ENCODE measurements around the gene UBAC2. TPM values are rescaled to one million over a fixed set of nuclear protein-coding genes. Genes with fewer than 3 reads are reported as not detected.
A peak's percentile ranks its signal among the peaks of the same experiment; 100 is the strongest.

The UBAC2 gene
- polyA plus RNA-seq, 2 donors: 63.0 to 70.1 TPM

DNA sequence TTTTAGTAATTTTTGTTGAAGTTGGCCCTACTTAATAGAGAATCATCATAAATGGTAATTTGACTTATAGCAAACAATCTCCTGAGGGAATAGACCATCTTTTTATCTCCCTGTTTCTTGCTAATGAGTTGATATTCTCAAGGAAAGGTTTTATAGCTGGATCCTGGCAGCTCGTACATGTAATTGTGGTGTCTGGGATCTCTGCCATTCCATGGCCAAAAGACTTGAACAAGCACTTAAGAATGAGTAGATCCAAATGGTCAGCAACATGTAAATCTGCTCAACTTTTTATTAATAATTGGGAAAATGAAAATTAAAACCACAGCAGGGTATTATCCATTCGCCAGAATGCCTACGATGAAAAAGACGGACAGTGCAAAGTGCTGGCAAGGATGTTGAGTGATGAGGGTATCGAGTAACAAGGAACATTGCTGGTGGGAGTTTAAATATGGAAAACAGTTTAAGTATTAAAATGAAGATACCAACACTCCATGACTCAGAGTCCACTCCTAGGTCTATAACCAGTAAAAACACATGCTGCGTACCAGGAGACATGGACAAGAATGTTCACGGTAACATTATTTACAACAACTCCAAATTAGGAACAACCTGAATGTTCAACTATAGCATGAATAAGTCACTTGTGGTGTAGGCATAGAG is 62.6 kb downstream of the UBAC2 start:
- Histone ChIP-seq H3K27me3 (ENCODE audit: control insufficient read depth in 1 of 2, insufficient read depth in 2 of 2, low read length in 2 of 2) (no peaks in the 10 kb centered on the region), H3K4me1 (ENCODE audit: control insufficient read depth in 2 of 2, insufficient read depth in 2 of 2, low read length in 1 of 2) (peaks cover 0 to 2% of the 10 kb centered on the region in 2 donors), H3K36me3 (ENCODE audit: control insufficient read depth in 2 of 2, insufficient read depth in 2 of 2, low read length in 1 of 2) (peaks cover 0 to 5% of the 10 kb centered on the region in 2 donors), H3K27ac (ENCODE audit: low read depth in 2 of 2, low read length in 1 of 2) (no peak overlapping the region), H3K9me3 (ENCODE audit: control insufficient read depth in 2 of 2, insufficient read depth in 1 of 2, low read depth in 1 of 2, low read length in 1 of 2) (no peaks in the 10 kb centered on the region), H3K4me3 (ENCODE audit: low read depth in 1 of 2, low read length in 2 of 2) (no peak overlapping the region)
- 88% methylated on average over 7 of the region's 7 CpGs for WGBS, 2 donors

DNA sequence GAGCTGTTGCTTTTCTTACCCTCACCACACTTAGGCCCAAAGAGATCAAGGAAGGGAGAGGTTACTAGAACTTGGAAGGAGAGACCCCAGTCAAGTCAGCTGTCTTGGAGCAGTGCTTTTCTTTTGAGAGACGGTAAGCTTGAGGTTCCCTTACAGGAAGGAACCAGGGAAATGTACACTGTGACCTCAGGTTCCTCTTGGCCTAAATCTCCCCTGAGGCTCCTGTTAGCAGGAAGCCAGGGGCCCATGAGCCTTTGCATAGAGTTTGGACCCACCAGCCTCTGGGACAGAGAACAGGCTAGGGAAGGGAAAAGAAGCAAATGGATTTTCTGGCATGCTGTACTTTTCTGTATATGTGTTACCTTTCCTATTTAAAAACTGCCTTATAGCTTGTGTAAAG is 63.4 kb downstream of the UBAC2 start:
- no peak overlapping the region for H3K27ac ChIP-seq (ENCODE audit: low read depth in 2 of 2, low read length in 1 of 2)
- no peaks in the 10 kb centered on the region for H3K9me3 ChIP-seq (ENCODE audit: control insufficient read depth in 2 of 2, insufficient read depth in 1 of 2, low read depth in 1 of 2, low read length in 1 of 2)
- peaks cover 0 to 2% of the 10 kb centered on the region in 2 donors for H3K4me1 ChIP-seq (ENCODE audit: control insufficient read depth in 2 of 2, insufficient read depth in 2 of 2, low read length in 1 of 2)
- H3K27me3 ChIP-seq (ENCODE audit: control insufficient read depth in 1 of 2, insufficient read depth in 2 of 2, low read length in 2 of 2): no peaks in the 10 kb centered on the region
- peaks cover 0 to 5% of the 10 kb centered on the region in 2 donors for H3K36me3 ChIP-seq (ENCODE audit: control insufficient read depth in 2 of 2, insufficient read depth in 2 of 2, low read length in 1 of 2)
- H3K4me3 ChIP-seq (ENCODE audit: low read depth in 1 of 2, low read length in 2 of 2): no peak overlapping the region
- 40 to 58% methylated on average over 1 of the region's 1 CpG for WGBS, 2 donors

DNA sequence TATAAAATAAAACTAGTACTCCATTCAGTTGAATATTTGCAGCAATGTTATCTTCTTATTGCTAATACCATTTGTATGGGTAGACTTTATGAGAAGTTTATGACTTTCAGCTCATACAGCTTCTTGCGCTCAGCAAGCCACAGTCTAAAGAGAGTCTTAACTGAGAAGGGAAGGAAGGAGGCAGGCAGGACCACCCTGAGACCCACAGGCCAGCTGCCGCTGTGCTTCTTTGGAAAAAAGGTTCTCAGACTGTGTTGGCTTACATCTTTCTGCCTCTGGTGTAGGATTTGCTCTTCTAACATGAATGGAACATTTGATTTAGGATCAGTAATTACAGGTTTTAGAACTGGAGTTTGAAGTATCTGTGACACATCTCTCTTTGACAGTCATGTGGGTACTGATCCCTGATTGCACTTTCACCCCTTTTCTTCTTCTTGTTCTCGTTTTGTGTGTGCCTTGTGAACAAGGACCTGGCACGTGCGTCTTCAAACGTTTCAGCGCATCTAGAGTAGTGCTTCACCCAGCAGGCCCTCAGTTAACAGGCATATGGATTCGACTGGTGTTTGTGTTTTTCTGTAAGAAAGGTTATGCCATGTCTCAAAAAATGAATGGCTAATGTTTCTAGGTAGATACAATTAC is 64.6 kb downstream of the UBAC2 start:
- 71 to 75% methylated on average over 8 of the region's 8 CpGs for WGBS, 2 donors
- H3K27me3 ChIP-seq (ENCODE audit: control insufficient read depth in 1 of 2, insufficient read depth in 2 of 2, low read length in 2 of 2): no peaks in the 10 kb centered on the region
- no peak overlapping the region for H3K27ac ChIP-seq (ENCODE audit: low read depth in 2 of 2, low read length in 1 of 2)

DNA sequence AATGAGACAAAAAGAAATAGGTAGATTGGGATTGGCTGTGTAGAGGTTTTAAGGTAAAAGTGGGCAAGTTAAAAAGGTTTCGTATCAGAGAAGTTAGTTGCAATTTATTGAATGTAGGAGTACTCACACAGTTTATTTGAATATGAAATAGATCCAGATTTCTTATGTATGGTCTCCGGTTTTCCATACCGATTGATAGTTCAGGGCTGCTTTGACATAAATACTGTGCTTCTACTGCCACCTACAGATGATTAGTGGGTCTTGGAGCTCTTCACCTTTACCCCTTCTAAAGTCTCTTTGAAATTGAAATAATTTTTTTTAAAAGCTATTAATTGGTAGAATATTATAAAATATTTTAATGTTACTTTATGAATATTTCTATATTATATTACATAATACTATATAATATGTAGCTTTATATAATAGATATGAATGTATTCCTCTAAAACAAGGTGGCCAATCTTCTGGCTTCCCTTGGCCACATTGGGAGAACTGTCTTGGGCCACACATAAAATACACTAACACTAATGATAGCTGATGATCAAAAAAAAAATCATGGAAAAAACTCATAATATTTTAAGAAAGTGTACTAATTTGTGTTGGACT is 65.3 kb downstream of the UBAC2 start:
- WGBS, 2 donors: 26% methylated on average over 3 of the region's 3 CpGs
- H3K27ac ChIP-seq (ENCODE audit: low read depth in 2 of 2, low read length in 1 of 2): no peak overlapping the region
- peaks cover 0 to 5% of the 10 kb centered on the region in 2 donors for H3K36me3 ChIP-seq (ENCODE audit: control insufficient read depth in 2 of 2, insufficient read depth in 2 of 2, low read length in 1 of 2)
- no peaks in the 10 kb centered on the region for H3K4me1 ChIP-seq (ENCODE audit: control insufficient read depth in 2 of 2, insufficient read depth in 2 of 2, low read length in 1 of 2)
- H3K4me3 ChIP-seq (ENCODE audit: low read depth in 1 of 2, low read length in 2 of 2): no peak overlapping the region
- no peaks in the 10 kb centered on the region for H3K27me3 ChIP-seq (ENCODE audit: control insufficient read depth in 1 of 2, insufficient read depth in 2 of 2, low read length in 2 of 2)
- no peaks in the 10 kb centered on the region for H3K9me3 ChIP-seq (ENCODE audit: control insufficient read depth in 2 of 2, insufficient read depth in 1 of 2, low read depth in 1 of 2, low read length in 1 of 2)

More for the DNA sequence above, 64.6 kb downstream of the UBAC2 start:
- H3K4me3 ChIP-seq (ENCODE audit: low read depth in 1 of 2, low read length in 2 of 2): no peak overlapping the region
- no peaks in the 10 kb centered on the region for H3K4me1 ChIP-seq (ENCODE audit: control insufficient read depth in 2 of 2, insufficient read depth in 2 of 2, low read length in 1 of 2)
- no peaks in the 10 kb centered on the region for H3K9me3 ChIP-seq (ENCODE audit: control insufficient read depth in 2 of 2, insufficient read depth in 1 of 2, low read depth in 1 of 2, low read length in 1 of 2)
- H3K36me3 ChIP-seq (ENCODE audit: control insufficient read depth in 2 of 2, insufficient read depth in 2 of 2, low read length in 1 of 2): peaks cover 0 to 5% of the 10 kb centered on the region in 2 donors

DNA sequence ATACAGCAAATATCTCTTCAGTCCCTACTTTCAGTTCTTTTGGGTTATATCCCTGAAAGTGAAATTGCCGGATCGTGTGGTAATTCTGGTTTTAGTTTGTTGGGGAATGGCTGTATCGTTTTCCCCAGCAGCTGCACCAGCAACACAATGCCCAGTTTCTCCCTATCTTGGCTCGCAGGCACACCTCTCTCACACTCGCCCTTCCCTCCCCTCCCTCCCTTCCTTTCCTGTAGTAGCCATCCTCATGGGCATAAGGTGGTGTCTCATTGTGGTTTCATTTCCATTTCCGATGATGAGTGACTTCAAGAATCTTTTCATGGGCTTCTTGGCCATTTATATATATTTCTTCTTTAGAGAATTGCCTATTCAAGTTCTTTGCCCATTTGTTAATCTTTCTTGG is 66.2 kb downstream of the UBAC2 start:
- H3K9me3 ChIP-seq (ENCODE audit: control insufficient read depth in 2 of 2, insufficient read depth in 1 of 2, low read depth in 1 of 2, low read length in 1 of 2): no peaks in the 10 kb centered on the region
- no peaks in the 10 kb centered on the region for H3K4me1 ChIP-seq (ENCODE audit: control insufficient read depth in 2 of 2, insufficient read depth in 2 of 2, low read length in 1 of 2)
- H3K27me3 ChIP-seq (ENCODE audit: control insufficient read depth in 1 of 2, insufficient read depth in 2 of 2, low read length in 2 of 2): no peaks in the 10 kb centered on the region
- WGBS, 2 donors: 93% methylated on average over 6 of the region's 6 CpGs
- peaks cover 0 to 5% of the 10 kb centered on the region in 2 donors for H3K36me3 ChIP-seq (ENCODE audit: control insufficient read depth in 2 of 2, insufficient read depth in 2 of 2, low read length in 1 of 2)
- no peak overlapping the region for H3K4me3 ChIP-seq (ENCODE audit: low read depth in 1 of 2, low read length in 2 of 2)
- H3K27ac ChIP-seq (ENCODE audit: low read depth in 2 of 2, low read length in 1 of 2): no peak overlapping the region

DNA sequence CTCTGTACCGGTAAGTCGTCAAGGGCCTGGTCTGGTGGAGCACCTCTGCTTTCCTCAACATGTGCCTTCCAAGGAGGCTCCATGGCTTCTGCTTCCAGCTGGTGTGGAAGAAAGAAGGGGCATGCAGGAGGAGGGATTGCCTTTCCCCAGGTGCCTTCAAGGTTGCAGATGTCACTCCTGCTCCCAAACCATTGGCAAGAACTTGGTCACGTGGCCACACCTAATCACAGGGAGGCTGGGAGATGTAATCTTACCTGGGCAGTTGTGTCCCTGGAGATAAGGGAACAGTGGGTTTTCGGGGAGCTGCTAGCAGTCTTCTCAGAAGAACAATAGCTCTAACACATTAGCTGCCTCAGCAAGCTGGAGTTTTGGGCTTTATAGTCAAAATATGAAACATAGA is 67.3 kb downstream of the UBAC2 start:
- Histone ChIP-seq H3K4me3 (ENCODE audit: low read depth in 1 of 2, low read length in 2 of 2) (no peak overlapping the region), H3K4me1 (ENCODE audit: control insufficient read depth in 2 of 2, insufficient read depth in 2 of 2, low read length in 1 of 2) (no peaks in the 10 kb centered on the region), H3K36me3 (ENCODE audit: control insufficient read depth in 2 of 2, insufficient read depth in 2 of 2, low read length in 1 of 2) (peaks cover 0 to 5% of the 10 kb centered on the region in 2 donors), H3K27me3 (ENCODE audit: control insufficient read depth in 1 of 2, insufficient read depth in 2 of 2, low read length in 2 of 2) (no peaks in the 10 kb centered on the region), H3K9me3 (ENCODE audit: control insufficient read depth in 2 of 2, insufficient read depth in 1 of 2, low read depth in 1 of 2, low read length in 1 of 2) (peaks cover 0 to 3% of the 10 kb centered on the region in 2 donors), H3K27ac (ENCODE audit: low read depth in 2 of 2, low read length in 1 of 2) (no peak overlapping the region)
- 91 to 93% methylated on average over 4 of the region's 4 CpGs for WGBS, 2 donors

DNA sequence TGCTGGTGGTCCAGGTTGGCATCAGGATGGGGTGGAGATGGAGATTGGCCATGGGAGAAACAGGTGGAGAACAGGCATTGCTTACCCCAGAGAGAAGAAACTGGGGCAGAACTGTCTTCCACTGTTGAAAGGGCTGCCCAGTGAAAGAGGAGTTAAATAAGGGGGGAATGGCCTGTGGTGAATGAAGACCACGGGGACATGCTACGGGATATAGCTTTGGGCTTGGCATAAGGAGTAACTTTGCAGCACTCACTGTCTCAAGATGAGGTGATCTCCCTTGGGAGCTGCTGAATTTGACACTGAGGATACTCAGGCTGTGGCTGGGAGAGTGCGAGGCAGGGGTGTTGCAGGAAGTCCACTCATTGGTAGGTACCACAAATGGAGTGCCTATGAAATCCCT is 68.2 kb downstream of the UBAC2 start:
- peak overlapping the region in 1 of 2 donors; percentile 1 for H3K27ac ChIP-seq (ENCODE audit: low read depth in 2 of 2, low read length in 1 of 2)
- no peak overlapping the region for H3K4me3 ChIP-seq (ENCODE audit: low read depth in 1 of 2, low read length in 2 of 2)
- 85% methylated on average over 3 of the region's 3 CpGs for WGBS, 2 donors
- peaks cover 0 to 5% of the 10 kb centered on the region in 2 donors for H3K36me3 ChIP-seq (ENCODE audit: control insufficient read depth in 2 of 2, insufficient read depth in 2 of 2, low read length in 1 of 2)
- H3K9me3 ChIP-seq (ENCODE audit: control insufficient read depth in 2 of 2, insufficient read depth in 1 of 2, low read depth in 1 of 2, low read length in 1 of 2): peaks cover 0 to 3% of the 10 kb centered on the region in 2 donors
- H3K4me1 ChIP-seq (ENCODE audit: control insufficient read depth in 2 of 2, insufficient read depth in 2 of 2, low read length in 1 of 2): no peaks in the 10 kb centered on the region
- H3K27me3 ChIP-seq (ENCODE audit: control insufficient read depth in 1 of 2, insufficient read depth in 2 of 2, low read length in 2 of 2): no peaks in the 10 kb centered on the region

DNA sequence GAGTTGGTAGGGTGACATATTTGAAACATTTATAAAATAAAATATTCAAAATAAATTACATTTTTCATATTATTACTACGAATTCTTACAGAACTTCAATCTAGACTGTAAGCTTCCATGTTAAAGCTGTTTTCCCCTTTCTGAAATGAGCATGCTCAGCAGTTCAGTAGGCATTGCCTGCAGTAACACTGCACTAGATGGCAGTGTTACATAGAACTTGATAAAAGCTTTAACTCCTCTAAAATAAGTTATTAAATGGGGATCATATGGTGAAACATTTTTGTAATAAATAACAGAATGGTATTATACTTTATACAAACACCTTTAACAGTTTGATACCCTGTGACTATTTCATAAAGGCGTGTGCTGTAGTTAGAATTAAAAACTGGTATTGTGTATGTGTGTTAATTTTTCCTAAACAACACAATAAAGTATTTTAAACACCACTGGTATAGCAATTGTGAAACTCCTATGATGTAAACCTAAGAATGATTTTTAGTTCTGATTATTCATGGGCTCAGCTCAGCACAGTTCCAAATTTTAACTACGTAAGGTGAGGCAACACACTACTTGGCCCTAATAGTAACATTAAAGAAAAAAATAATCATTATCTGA is 69.1 kb downstream of the UBAC2 start:
- Histone ChIP-seq H3K36me3 (ENCODE audit: control insufficient read depth in 2 of 2, insufficient read depth in 2 of 2, low read length in 1 of 2) (peaks cover 0 to 5% of the 10 kb centered on the region in 2 donors), H3K27ac (ENCODE audit: low read depth in 2 of 2, low read length in 1 of 2) (no peak overlapping the region)

DNA sequence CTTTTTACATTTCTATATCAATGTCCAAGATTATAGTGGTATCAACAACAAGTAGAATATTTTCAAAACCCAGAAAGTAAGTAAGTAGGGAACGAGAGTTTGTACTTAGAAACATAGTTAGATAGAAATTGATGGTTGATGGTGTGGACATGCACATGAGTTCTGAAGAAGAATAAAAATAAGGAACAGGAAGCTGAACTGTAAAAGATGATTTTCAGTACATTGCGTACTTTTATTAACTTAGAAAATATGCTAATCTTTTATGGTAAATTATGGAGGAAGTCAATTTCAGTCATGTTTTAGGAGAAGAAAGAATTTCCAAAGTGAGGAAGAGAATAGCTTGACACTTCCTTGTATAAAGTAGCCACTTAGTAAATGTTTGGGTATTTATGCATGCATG is 69.9 kb downstream of the UBAC2 start:
- H3K27ac ChIP-seq (ENCODE audit: low read depth in 2 of 2, low read length in 1 of 2): no peak overlapping the region
- H3K36me3 ChIP-seq (ENCODE audit: control insufficient read depth in 2 of 2, insufficient read depth in 2 of 2, low read length in 1 of 2): peaks cover 0 to 5% of the 10 kb centered on the region in 2 donors
- H3K9me3 ChIP-seq (ENCODE audit: control insufficient read depth in 2 of 2, insufficient read depth in 1 of 2, low read depth in 1 of 2, low read length in 1 of 2): peaks cover 0 to 3% of the 10 kb centered on the region in 2 donors
- H3K4me3 ChIP-seq (ENCODE audit: low read depth in 1 of 2, low read length in 2 of 2): no peak overlapping the region
- H3K4me1 ChIP-seq (ENCODE audit: control insufficient read depth in 2 of 2, insufficient read depth in 2 of 2, low read length in 1 of 2): no peaks in the 10 kb centered on the region
- H3K27me3 ChIP-seq (ENCODE audit: control insufficient read depth in 1 of 2, insufficient read depth in 2 of 2, low read length in 2 of 2): no peaks in the 10 kb centered on the region
- WGBS, 2 donors: 87 to 93% methylated on average over 2 of the region's 2 CpGs

More for the DNA sequence above, 69.1 kb downstream of the UBAC2 start:
- Histone ChIP-seq H3K9me3 (ENCODE audit: control insufficient read depth in 2 of 2, insufficient read depth in 1 of 2, low read depth in 1 of 2, low read length in 1 of 2) (peaks cover 0 to 3% of the 10 kb centered on the region in 2 donors), H3K4me3 (ENCODE audit: low read depth in 1 of 2, low read length in 2 of 2) (no peak overlapping the region), H3K27me3 (ENCODE audit: control insufficient read depth in 1 of 2, insufficient read depth in 2 of 2, low read length in 2 of 2) (no peaks in the 10 kb centered on the region), H3K4me1 (ENCODE audit: control insufficient read depth in 2 of 2, insufficient read depth in 2 of 2, low read length in 1 of 2) (no peaks in the 10 kb centered on the region)
- WGBS, 2 donors: 63 to 71% methylated on average over 3 of the region's 3 CpGs
